Fibroblast of lung (primary cell): ENCODE results near the gene CCDC50. TPM values are rescaled to one million over a fixed set of nuclear protein-coding genes. Genes with fewer than 3 reads are reported as not detected.

Experiments used
- DNase-seq, 2 donors: peaks; one replicate each; pipeline versions ENCODE4 v3.0.0 to v3.0.0-alpha.2; 2010; ENCODE audit warnings: low read depth in 2 of 2
- H2AFZ ChIP-seq: 2 replicates; pipeline ENCODE4 v1.5.1; 2012; ENCODE audit warnings: low read length, control low read depth, inconsistent platforms
- H3K27ac ChIP-seq: 2 replicates; pipeline ENCODE4 v1.5.1; 2011; ENCODE audit warnings: low read length, control low read depth; ENCODE audit not compliant: insufficient read depth
- H3K27me3 ChIP-seq: 2 replicates; pipeline ENCODE4 v1.5.1; 2011; ENCODE audit warnings: mild to moderate bottlenecking, low read length; ENCODE audit not compliant: control insufficient read depth, insufficient read depth
- H3K36me3 ChIP-seq: 2 replicates; pipeline ENCODE4 v1.5.1; 2011; ENCODE audit warnings: low read length; ENCODE audit not compliant: control insufficient read depth, insufficient read depth
- H3K4me1 ChIP-seq: 2 replicates; pipeline ENCODE4 v1.5.1; 2011; ENCODE audit warnings: low read length; ENCODE audit not compliant: control insufficient read depth, insufficient read depth; ENCODE audit errors: extremely low read depth
- H3K4me2 ChIP-seq: 2 replicates; pipeline ENCODE4 v1.5.1; 2011; ENCODE audit warnings: low read length, control low read depth; ENCODE audit not compliant: insufficient read depth; ENCODE audit errors: extremely low read depth
- H3K4me3 ChIP-seq, 4 experiments: fragments of 200-600 bp in 1 of 4; sonication (generic) in 1 of 4; replicated peaks in 1 of 4; 2 replicates each; pipeline ENCODE4 v1.5.1; 2011 to 2016; ENCODE audit warnings: low read length in 4 of 4, low read depth in 3 of 4, mild to moderate bottlenecking in 3 of 4, control low read depth in 2 of 4, inconsistent platforms in 1 of 4, mixed read lengths in 1 of 4; ENCODE audit not compliant: insufficient read depth in 1 of 4; ENCODE audit errors: control extremely low read depth in 1 of 4
- H3K79me2 ChIP-seq: 2 replicates; pipeline ENCODE4 v1.5.1; 2012; ENCODE audit warnings: mild to moderate bottlenecking, low read length, inconsistent platforms; ENCODE audit not compliant: control insufficient read depth, insufficient read depth
- H3K9ac ChIP-seq: 2 replicates; pipeline ENCODE4 v1.5.1; 2011; ENCODE audit warnings: mild to moderate bottlenecking, low read length, control low read depth; ENCODE audit not compliant: insufficient read depth
- H3K9me3 ChIP-seq: 2 replicates; pipeline ENCODE4 v1.5.1; 2012; ENCODE audit warnings: low read depth, low read length; ENCODE audit not compliant: control insufficient read depth, insufficient read depth
- H4K20me1 ChIP-seq: 2 replicates; pipeline ENCODE4 v1.5.1; 2011; ENCODE audit warnings: low read length; ENCODE audit not compliant: control insufficient read depth, insufficient read depth; ENCODE audit errors: extremely low read depth
- CTCF ChIP-seq, 2 donors: IDR thresholded peaks in 1 of 2; conservative IDR thresholded peaks in 1 of 2; 1 replicate in 1 of 2; 2 replicates in 1 of 2; pipeline ENCODE4 v1.5.1; 2011 to 2012; ENCODE audit warnings: low read length in 2 of 2, control low read depth in 1 of 2, inconsistent platforms in 1 of 2, low read depth in 1 of 2, mild to moderate bottlenecking in 1 of 2
- EZH2 ChIP-seq: IDR thresholded peaks from 2 replicates; pipeline ENCODE4 v1.5.1; 2012; ENCODE audit warnings: low read length, control low read depth, mild to moderate bottlenecking; ENCODE audit errors: missing control alignments
- polyA plus RNA-seq, 2 donors: library from polyadenylated mRNA; depleted of rRNA in 1 of 2; stranded (reverse) in 1 of 2; unstranded in 1 of 2; fragments of >200 nt; gene quantifications; 2 replicates each; pipeline ENCODE4 v1.2.1, GENCODE V29; 2011 to 2012; ENCODE audit warnings: missing spikeins in 1 of 2
- total RNA-seq: library from RNA; depleted of rRNA; stranded (reverse); fragments of >200 nt; gene quantifications from 2 replicates; pipeline ENCODE4 v1.2.1, GENCODE V29; 2014

CCDC50 gene
- total and polyA plus RNA-seq, 2 donors (not counting 1 experiment from before 2014, with no cell fraction given): 109 to 114 TPM

DNA sequence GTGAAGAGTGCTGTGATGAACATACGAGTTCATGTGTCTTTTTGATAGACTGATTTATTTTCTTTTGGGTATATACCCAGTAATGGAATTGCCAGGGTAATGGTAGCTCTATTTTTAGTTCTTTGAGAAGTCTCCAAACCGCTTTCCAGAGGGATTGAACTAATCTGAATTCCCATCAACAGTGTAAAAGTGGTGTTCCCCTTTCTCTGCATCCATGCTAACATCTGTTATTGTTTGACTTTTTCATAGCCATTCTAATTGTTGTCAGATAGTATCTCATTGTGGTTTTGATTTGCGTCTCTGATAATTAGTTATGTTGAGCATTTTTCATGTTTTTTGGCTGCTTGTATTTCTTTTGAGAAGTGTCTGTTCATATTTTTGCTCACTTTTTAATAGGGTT, 55.9 kb downstream of the CCDC50 start:
- H3K9me3 ChIP-seq: no peaks in the 10 kb centered on the region
- H3K79me2 ChIP-seq: no peaks in the 10 kb centered on the region
- no peak for DNase-seq
- no peaks in the 10 kb centered on the region for H3K27me3 ChIP-seq
- H3K9ac ChIP-seq: no peak overlapping the region
- no peak overlapping the region for H2AFZ ChIP-seq
- no peak overlapping the region for H3K4me3 ChIP-seq
- no peaks in the 10 kb centered on the region for H4K20me1 ChIP-seq
- no peaks in the 10 kb centered on the region for H3K36me3 ChIP-seq
- peaks cover 2% of the 10 kb centered on the region for H3K4me1 ChIP-seq
- TF ChIP-seq CTCF (conservative IDR thresholded peaks at IDR 0.05 in 1 of 2, IDR thresholded peaks at IDR 0.05 in 1 of 2; ENCODE audit: low read depth in 1 of 2, low read length in 2 of 2): no peak
- no peak for TF ChIP-seq EZH2
- no peak overlapping the region for H3K27ac ChIP-seq
- no peak overlapping the region for H3K4me2 ChIP-seq

DNA sequence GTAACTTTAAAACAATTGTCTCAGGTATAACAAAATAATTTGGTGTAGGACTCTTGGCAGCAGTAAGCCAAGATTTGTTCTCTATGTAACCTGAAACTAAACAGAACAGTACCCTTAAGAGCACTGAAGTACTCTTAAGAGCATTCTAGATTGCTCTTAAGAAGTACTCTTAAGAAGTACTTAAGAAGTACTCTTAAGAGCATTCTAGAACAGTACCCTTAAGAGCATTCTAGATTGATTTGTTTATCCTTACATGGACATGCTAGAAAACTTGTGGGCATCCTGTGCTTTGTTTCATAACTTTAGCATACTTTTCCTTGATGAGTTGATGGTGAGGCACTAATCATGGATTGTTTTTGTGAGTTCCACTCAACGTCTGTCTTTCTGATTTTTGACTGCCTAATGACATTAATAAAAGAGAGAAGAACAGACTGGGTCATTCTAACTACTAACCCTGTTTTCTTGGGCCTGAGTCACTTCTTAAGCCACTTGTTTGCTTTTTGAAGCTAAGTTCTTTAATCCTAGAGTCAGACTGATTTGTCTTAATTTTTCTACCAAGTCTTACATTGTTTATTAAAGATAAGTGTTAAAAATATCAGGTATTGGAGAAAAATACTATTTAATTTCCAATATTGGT, 58.4 kb downstream of the CCDC50 start:
- H2AFZ ChIP-seq: no peak overlapping the region
- no peak overlapping the region for H3K27ac ChIP-seq
- DNase-seq: peak; percentile 15 to 32
- H3K9ac ChIP-seq: no peak overlapping the region
- H3K79me2 ChIP-seq: no peaks in the 10 kb centered on the region
- H3K9me3 ChIP-seq: no peaks in the 10 kb centered on the region
- no peaks in the 10 kb centered on the region for H3K27me3 ChIP-seq
- H3K4me2 ChIP-seq: no peak overlapping the region
- H3K4me3 ChIP-seq: no peak overlapping the region
- H4K20me1 ChIP-seq: no peaks in the 10 kb centered on the region
- TF ChIP-seq EZH2: no peak
- no peak for TF ChIP-seq CTCF (conservative IDR thresholded peaks at IDR 0.05 in 1 of 2, IDR thresholded peaks at IDR 0.05 in 1 of 2; ENCODE audit: low read depth in 1 of 2, low read length in 2 of 2)
- H3K4me1 ChIP-seq: peaks cover 4% of the 10 kb centered on the region
- peaks cover 2% of the 10 kb centered on the region for H3K36me3 ChIP-seq

GRCh38 chr3:191388823-191389222, 59.6 kb downstream of the CCDC50 start:
- no peaks in the 10 kb centered on the region for H3K27me3 ChIP-seq
- no peaks in the 10 kb centered on the region for H4K20me1 ChIP-seq
- H3K4me2 ChIP-seq: no peak overlapping the region
- TF ChIP-seq CTCF (conservative IDR thresholded peaks at IDR 0.05 in 1 of 2, IDR thresholded peaks at IDR 0.05 in 1 of 2; ENCODE audit: low read depth in 1 of 2, low read length in 2 of 2) (peak in 1 of 2 donors; percentile 35), EZH2 (no peak)
- DNase-seq: peak in 1 of 2 donors; percentile 56
- H3K4me3 ChIP-seq: no peak overlapping the region
- H2AFZ ChIP-seq: no peak overlapping the region
- no peaks in the 10 kb centered on the region for H3K9me3 ChIP-seq
- H3K9ac ChIP-seq: no peak overlapping the region
- H3K79me2 ChIP-seq: no peaks in the 10 kb centered on the region
- H3K4me1 ChIP-seq: peaks cover 2% of the 10 kb centered on the region
- peaks cover 2% of the 10 kb centered on the region for H3K36me3 ChIP-seq
- no peak overlapping the region for H3K27ac ChIP-seq
